ENCODE data around the gene MTMR2. TPM values are rescaled to one million over a fixed set of nuclear protein-coding genes. Genes with fewer than 3 reads are reported as not detected.

MTMR2 gene
- total and polyA plus RNA-seq, 3 donors from 2014 or later = 49.9 to 70.7 (median 55.5) TPM

- no peaks in the 10 kb centered on the region for H3K9me3 ChIP-seq
- intact Hi-C loops (cut with DNase I; ENCODE audit: low total_unique reads) = no loop called here
- no peaks in the 10 kb centered on the region for H3K4me1 ChIP-seq
- H3K36me3 ChIP-seq (ENCODE audit: low read depth, missing control alignments) = no peaks in the 10 kb centered on the region
- H3K27me3 ChIP-seq = no peaks in the 10 kb centered on the region
- 28 to 38% methylated on average over 3 of the region's 3 CpGs for WGBS, 2 donors
- no peak for TF ChIP-seq POLR2A (IDR thresholded peaks at IDR 0.05)
- peak; percentile 55 to 86 (median 86) for TF ChIP-seq CTCF (IDR thresholded peaks at IDR 0.05)
- no peak overlapping the region for H3K4me3 ChIP-seq
- peak; percentile 62 for DNase-seq
- peak overlapping the region in 1 of 2 donors; percentile 5 for H3K27ac ChIP-seq
Observed at GRCh38 chr11:95835768-95836488, 88.0 kb downstream of the MTMR2 start.

- intact Hi-C loops (cut with DNase I; ENCODE audit: low total_unique reads) = no loop called here
- no peak overlapping the region for H3K4me3 ChIP-seq
- 41 to 57% methylated on average over 3 of the region's 3 CpGs for WGBS, 2 donors
- H3K27me3 ChIP-seq = no peaks in the 10 kb centered on the region
- H3K9me3 ChIP-seq = no peaks in the 10 kb centered on the region
- no peaks in the 10 kb centered on the region for H3K36me3 ChIP-seq (ENCODE audit: low read depth, missing control alignments)
- no peaks in the 10 kb centered on the region for H3K4me1 ChIP-seq
- no peak overlapping the region for H3K27ac ChIP-seq
- DNase-seq = no peak
- TF ChIP-seq CTCF (IDR thresholded peaks at IDR 0.05) (no peak), POLR2A (IDR thresholded peaks at IDR 0.05) (no peak)
Observed at GRCh38 chr11:95835351-95835750, 88.6 kb downstream of the MTMR2 start.

GRCh38 chr11:95833378-95833777, 90.5 kb downstream of the MTMR2 start:
- intact Hi-C loops (cut with DNase I; ENCODE audit: low total_unique reads) = no loop called here
- no peak for DNase-seq
- no peak for TF ChIP-seq CTCF (IDR thresholded peaks at IDR 0.05)
- no peak for TF ChIP-seq POLR2A (IDR thresholded peaks at IDR 0.05)
- Histone ChIP-seq H3K36me3 (ENCODE audit: low read depth, missing control alignments) (no peaks in the 10 kb centered on the region), H3K27ac (no peak overlapping the region), H3K4me3 (no peak overlapping the region), H3K27me3 (no peaks in the 10 kb centered on the region), H3K9me3 (no peaks in the 10 kb centered on the region), H3K4me1 (no peaks in the 10 kb centered on the region)
- WGBS, 2 donors = 76 to 89% methylated on average over 1 of the region's 1 CpG

- 85 to 86% methylated on average over 3 of the region's 3 CpGs for WGBS, 2 donors
- DNase-seq = no peak
- Histone ChIP-seq H3K27ac (no peak overlapping the region), H3K9me3 (no peaks in the 10 kb centered on the region), H3K36me3 (ENCODE audit: low read depth, missing control alignments) (no peaks in the 10 kb centered on the region), H3K4me3 (no peak overlapping the region), H3K4me1 (no peaks in the 10 kb centered on the region), H3K27me3 (no peaks in the 10 kb centered on the region)
- TF ChIP-seq CTCF (IDR thresholded peaks at IDR 0.05) = no peak
- TF ChIP-seq POLR2A (IDR thresholded peaks at IDR 0.05) = no peak
- intact Hi-C loops (cut with DNase I; ENCODE audit: low total_unique reads) = no loop called here
Observed at GRCh38 chr11:95832763-95833162, 91.1 kb downstream of the MTMR2 start.
